NCI-H1105 treated with DMSO at 0.1 percent for 48 hours (cell line): Measurements from ENCODE around the gene SMOC1.

Experiments
- DNase-seq: peaks from one replicate; lab custom pipeline; 2025; lab: John Stamatoyannopoulos, UW

Gene SMOC1

GRCh38 chr14:69943084-69943780, 64.0 kb downstream of the SMOC1 start:
- no peak for DNase-seq

- no peak for DNase-seq
Observed at GRCh38 chr14:69945347-69945746, 66.1 kb downstream of the SMOC1 start.

- peak; percentile 91 for DNase-seq
Observed at GRCh38 chr14:69945912-69946311, 66.7 kb downstream of the SMOC1 start.

GRCh38 chr14:69948351-69948750, 69.1 kb downstream of the SMOC1 start:
- no peak for DNase-seq

- DNase-seq: no peak
Observed at GRCh38 chr14:69951263-69951662, 72.0 kb downstream of the SMOC1 start.

GRCh38 chr14:69951935-69952334, 72.7 kb downstream of the SMOC1 start:
- no peak for DNase-seq

- DNase-seq: no peak
Observed at GRCh38 chr14:69953266-69953915, 74.2 kb downstream of the SMOC1 start.

GRCh38 chr14:69955855-69956845, 76.9 kb downstream of the SMOC1 start:
- no peak for DNase-seq

GRCh38 chr14:69956970-69957369, 77.8 kb downstream of the SMOC1 start:
- DNase-seq: no peak

GRCh38 chr14:69957986-69958385, 78.8 kb downstream of the SMOC1 start:
- no peak for DNase-seq

- DNase-seq: no peak
Observed at GRCh38 chr14:69959136-69959535, 79.9 kb downstream of the SMOC1 start.

- no peak for DNase-seq
Observed at GRCh38 chr14:69960296-69960695, 81.1 kb downstream of the SMOC1 start.

GRCh38 chr14:69963966-69964365, 84.8 kb downstream of the SMOC1 start:
- DNase-seq: no peak

- no peak for DNase-seq
Observed at GRCh38 chr14:69964841-69965240, 85.6 kb downstream of the SMOC1 start.

- no peak for DNase-seq
Observed at GRCh38 chr14:69968132-69968531, 88.9 kb downstream of the SMOC1 start.

GRCh38 chr14:69968681-69969080, 89.5 kb downstream of the SMOC1 start:
- no peak for DNase-seq

GRCh38 chr14:69972755-69973154, 93.5 kb downstream of the SMOC1 start:
- DNase-seq: no peak

- no peak for DNase-seq
Observed at GRCh38 chr14:69973846-69974245, 94.6 kb downstream of the SMOC1 start.

GRCh38 chr14:69979882-69980281, 100.7 kb downstream of the SMOC1 start:
- no peak for DNase-seq

GRCh38 chr14:69980457-69981425, 101.5 kb downstream of the SMOC1 start:
- peak; percentile 69 for DNase-seq

- DNase-seq: no peak
Observed at GRCh38 chr14:69982220-69982839, 103.1 kb downstream of the SMOC1 start.
